DOHH2 (cell line): Measurements from ENCODE around the gene OGFOD3.

ENCODE experiments used
- H3F3A ChIP-seq: fragments of 200-600 bp; sonication (generic), shearing (Covaris generic); 2 replicates; pipeline ENCODE4 v1.6.0; 2016; ENCODE audit warnings: antibody characterized with exemption, mild to moderate bottlenecking; ENCODE audit not compliant: control insufficient read depth, insufficient read depth
- H3K27ac ChIP-seq: fragments of 200-600 bp; sonication (generic); 2 replicates; pipeline ENCODE4 v1.5.1; 2014; ENCODE audit warnings: low read depth, mild to moderate bottlenecking, low read length, moderate library complexity
- H3K27me3 ChIP-seq: fragments of 200-600 bp; sonication (generic); 2 replicates; pipeline ENCODE4 v1.6.1; 2014; ENCODE audit warnings: mild to moderate bottlenecking, low read length, mixed read lengths; ENCODE audit not compliant: control insufficient read depth
- H3K36me3 ChIP-seq: fragments of 200-600 bp; sonication (generic); 2 replicates; pipeline ENCODE4 v1.6.1; 2014; ENCODE audit warnings: mild to moderate bottlenecking, low read length, moderate library complexity, mixed read lengths; ENCODE audit not compliant: control insufficient read depth
- H3K4me1 ChIP-seq: fragments of 200-600 bp; sonication (generic); 2 replicates; pipeline ENCODE4 v1.6.1; 2014; ENCODE audit warnings: mild to moderate bottlenecking, low read length, mixed read lengths; ENCODE audit not compliant: control insufficient read depth
- H3K4me2 ChIP-seq: fragments of 200-600 bp; sonication (generic); 2 replicates; pipeline ENCODE4 v1.6.0; 2014; ENCODE audit warnings: mild to moderate bottlenecking, low read length, moderate library complexity
- H3K4me3 ChIP-seq: fragments of 200-600 bp; sonication (generic); 2 replicates; pipeline ENCODE4 v1.5.1; 2014; ENCODE audit warnings: mild to moderate bottlenecking, low read length, mixed read lengths
- H3K79me2 ChIP-seq: fragments of 200-600 bp; sonication (generic); 2 replicates; pipeline ENCODE4 v1.6.1; 2014; ENCODE audit warnings: mild to moderate bottlenecking, low read length, mixed read lengths; ENCODE audit not compliant: control insufficient read depth
- H3K9me2 ChIP-seq: fragments of 200-600 bp; sonication (generic); replicated peaks from 2 replicates; pipeline ENCODE4 v1.6.1; 2014; ENCODE audit warnings: mild to moderate bottlenecking, low read length, mixed read lengths; ENCODE audit not compliant: control insufficient read depth
- H3K9me3 ChIP-seq: fragments of 200-600 bp; sonication (generic); 2 replicates; pipeline ENCODE4 v1.6.1; 2014; ENCODE audit warnings: antibody characterized with exemption, low read length, mixed read lengths; ENCODE audit not compliant: control insufficient read depth, insufficient read depth
- H4K20me1 ChIP-seq: fragments of 200-600 bp; sonication (generic); 2 replicates; pipeline ENCODE4 v1.6.0; 2014; ENCODE audit warnings: low read depth, mild to moderate bottlenecking, antibody characterized with exemption, low read length, moderate library complexity; ENCODE audit not compliant: control insufficient read depth, insufficient read depth
- CTCF ChIP-seq: fragments of 200-600 bp; sonication (generic); IDR thresholded peaks from one replicate; pipeline ENCODE4 v1.5.1; 2014; ENCODE audit warnings: antibody characterized with exemption, mild to moderate bottlenecking, low read depth, low read length; ENCODE audit not compliant: poor library complexity, severe bottlenecking
- EZH2phosphoT487 ChIP-seq: fragments of 200-600 bp; sonication (generic); IDR thresholded peaks from 2 replicates; pipeline ENCODE4 v1.6.1; 2017; ENCODE audit warnings: borderline replicate concordance, mild to moderate bottlenecking, antibody characterized with exemption, low read length, moderate library complexity, mixed read lengths

Gene OGFOD3

GRCh38 chr17:82447876-82448275 is 29.5 kb upstream of the OGFOD3 start:
- peaks cover 27% of the 10 kb centered on the region for H3K4me1 ChIP-seq
- H3K4me2 ChIP-seq, result no peak overlapping the region
- H4K20me1 ChIP-seq, result no peaks in the 10 kb centered on the region; the same call in 1 of the 2 replicates
- H3K36me3 ChIP-seq, result peaks cover 64% of the 10 kb centered on the region
- TF ChIP-seq EZH2phosphoT487, result no peak
- no peak for TF ChIP-seq CTCF
- H3K4me3 ChIP-seq, result no peak overlapping the region
- H3K9me2 ChIP-seq, result no peaks in the 10 kb centered on the region
- peaks cover 16% of the 10 kb centered on the region for H3F3A ChIP-seq
- H3K79me2 ChIP-seq, result peaks cover 40% of the 10 kb centered on the region
- no peak overlapping the region for H3K27ac ChIP-seq
- H3K27me3 ChIP-seq, result no peaks in the 10 kb centered on the region
- H3K9me3 ChIP-seq, result no peaks in the 10 kb centered on the region

- no peak overlapping the region for H3K4me2 ChIP-seq
These were observed 28.3 kb upstream of the OGFOD3 start for GRCh38 chr17:82446649-82447048.

GRCh38 chr17:82446124-82446523 is 27.7 kb upstream of the OGFOD3 start:
- H3K9me3 ChIP-seq, result peaks cover 3% of the 10 kb centered on the region; the same call in 1 of the 2 replicates
- no peak overlapping the region for H3K4me3 ChIP-seq
- TF ChIP-seq CTCF, result no peak
- peaks cover 18% of the 10 kb centered on the region for H3F3A ChIP-seq
- no peaks in the 10 kb centered on the region for H3K9me2 ChIP-seq
- no peaks in the 10 kb centered on the region for H3K27me3 ChIP-seq
- peaks cover 36% of the 10 kb centered on the region for H3K4me1 ChIP-seq
- H3K27ac ChIP-seq, result no peak overlapping the region
- H3K36me3 ChIP-seq, result peaks cover 78% of the 10 kb centered on the region
- H3K79me2 ChIP-seq, result peaks cover 36% of the 10 kb centered on the region
- H3K4me2 ChIP-seq, result no peak overlapping the region
- no peaks in the 10 kb centered on the region; the same call in 1 of the 2 replicates for H4K20me1 ChIP-seq

More at GRCh38 chr17:82446649-82447048, 28.3 kb upstream of the OGFOD3 start:
- H3K9me3 ChIP-seq, result peaks cover 3% of the 10 kb centered on the region; the same call in 1 of the 2 replicates
- no peaks in the 10 kb centered on the region; the same call in 1 of the 2 replicates for H4K20me1 ChIP-seq
- peaks cover 40% of the 10 kb centered on the region for H3K79me2 ChIP-seq
- peaks cover 16% of the 10 kb centered on the region for H3F3A ChIP-seq
- H3K9me2 ChIP-seq, result no peaks in the 10 kb centered on the region
- no peak for TF ChIP-seq CTCF
- TF ChIP-seq EZH2phosphoT487, result no peak
- no peak overlapping the region for H3K27ac ChIP-seq
- peaks cover 76% of the 10 kb centered on the region for H3K36me3 ChIP-seq
- no peak overlapping the region for H3K4me3 ChIP-seq
- peaks cover 36% of the 10 kb centered on the region for H3K4me1 ChIP-seq
- H3K27me3 ChIP-seq, result no peaks in the 10 kb centered on the region
